Astrocyte (in vitro differentiated cells and primary cell): ENCODE measurements around the gene DIPK2B. TPM values are rescaled to one million over a fixed set of nuclear protein-coding genes. Genes with fewer than 3 reads are reported as not detected.

Source experiments
- DNase-seq: peaks from one replicate; pipeline ENCODE4 v3.0.0-alpha.2; 2010; ENCODE audit warnings: low read depth
- FAIRE-seq: peaks from 2 replicates; lab custom pipeline; 2011; peaks lifted over from hg19 to GRCh38; lab: Jason Lieb, UNC
- H2AFZ ChIP-seq: 2 replicates; pipeline ENCODE4 v1.6.0; 2012; ENCODE audit warnings: low read depth, low read length, inconsistent platforms
- H3K27ac ChIP-seq: 2 replicates; pipeline ENCODE4 v1.5.1; 2011; ENCODE audit warnings: low read depth, low read length, inconsistent platforms
- H3K27me3 ChIP-seq: 2 replicates; pipeline ENCODE4 v1.6.0; 2011; ENCODE audit warnings: low read length, inconsistent platforms; ENCODE audit not compliant: insufficient read depth
- H3K36me3 ChIP-seq: 2 replicates; pipeline ENCODE4 v1.5.1; 2011; ENCODE audit warnings: low read length, inconsistent platforms; ENCODE audit not compliant: insufficient read depth
- H3K4me1 ChIP-seq: 2 replicates; pipeline ENCODE4 v1.5.1; 2011; ENCODE audit warnings: low read length, inconsistent platforms; ENCODE audit not compliant: insufficient read depth
- H3K4me2 ChIP-seq: 2 replicates; pipeline ENCODE4 v1.6.0; 2012; ENCODE audit warnings: low read length, inconsistent platforms
- H3K4me3 ChIP-seq: 2 replicates; pipeline ENCODE4 v1.5.1; 2011; ENCODE audit warnings: low read depth, mild to moderate bottlenecking, low read length, inconsistent platforms; ENCODE audit not compliant: insufficient read depth
- H3K79me2 ChIP-seq: 2 replicates; pipeline ENCODE4 v1.6.0; 2012; ENCODE audit warnings: mild to moderate bottlenecking, low read length, inconsistent platforms; ENCODE audit not compliant: insufficient read depth
- H3K9ac ChIP-seq: 2 replicates; pipeline ENCODE4 v1.6.0; 2012; ENCODE audit warnings: mild to moderate bottlenecking, low read length, inconsistent platforms
- H3K9me3 ChIP-seq: 2 replicates; pipeline ENCODE4 v1.5.1; 2012; ENCODE audit warnings: low read depth, mild to moderate bottlenecking, low read length, inconsistent platforms; ENCODE audit not compliant: insufficient read depth
- H4K20me1 ChIP-seq: 2 replicates; pipeline ENCODE4 v1.6.0; 2012; ENCODE audit warnings: low read length, inconsistent platforms; ENCODE audit not compliant: insufficient read depth
- H3K27ac Mint-ChIP-seq: one replicate; pipeline ENCODE4 v1.8.0; 2021; ENCODE audit warnings: mild to moderate bottlenecking, mixed read lengths; ENCODE audit not compliant: unreplicated experiment
- H3K27me3 Mint-ChIP-seq: one replicate; pipeline ENCODE4 v1.8.0; 2021; ENCODE audit warnings: low read depth, mixed read lengths; ENCODE audit not compliant: unreplicated experiment
- H3K36me3 Mint-ChIP-seq: one replicate; pipeline ENCODE4 v1.8.0; 2021; ENCODE audit warnings: low read depth, mixed read lengths; ENCODE audit not compliant: unreplicated experiment
- H3K4me1 Mint-ChIP-seq: one replicate; pipeline ENCODE4 v1.8.0; 2021; ENCODE audit warnings: low read depth, mixed read lengths; ENCODE audit not compliant: unreplicated experiment
- H3K4me3 Mint-ChIP-seq: one replicate; pipeline ENCODE4 v1.8.0; 2021; ENCODE audit warnings: mild to moderate bottlenecking, moderate library complexity, mixed read lengths; ENCODE audit not compliant: unreplicated experiment
- H3K9me3 Mint-ChIP-seq: one replicate; pipeline ENCODE4 v1.8.0; 2021; ENCODE audit warnings: mild to moderate bottlenecking, mixed read lengths; ENCODE audit not compliant: unreplicated experiment
- EZH2 ChIP-seq: IDR thresholded peaks from 2 replicates; pipeline ENCODE4 v1.6.1; 2012; ENCODE audit warnings: mild to moderate bottlenecking, low read length, inconsistent platforms; ENCODE audit not compliant: insufficient read depth
- total RNA-seq: library from RNA; stranded (reverse); gene quantifications from 2 replicates; pipeline ENCODE4 v1.2.1, GENCODE V29; 2021
- TF ChIP-seq, protein P1 (sequence below): IDR thresholded peaks from 2 replicates; pipeline ENCODE4 v1.5.1; 2011; ENCODE audit warnings: low read depth, mild to moderate bottlenecking, inconsistent platforms, low read length, moderate library complexity; ENCODE audit not compliant: insufficient read depth

DIPK2B gene
- total RNA-seq, 1 donor from 2014 or later = not detected

DNA sequence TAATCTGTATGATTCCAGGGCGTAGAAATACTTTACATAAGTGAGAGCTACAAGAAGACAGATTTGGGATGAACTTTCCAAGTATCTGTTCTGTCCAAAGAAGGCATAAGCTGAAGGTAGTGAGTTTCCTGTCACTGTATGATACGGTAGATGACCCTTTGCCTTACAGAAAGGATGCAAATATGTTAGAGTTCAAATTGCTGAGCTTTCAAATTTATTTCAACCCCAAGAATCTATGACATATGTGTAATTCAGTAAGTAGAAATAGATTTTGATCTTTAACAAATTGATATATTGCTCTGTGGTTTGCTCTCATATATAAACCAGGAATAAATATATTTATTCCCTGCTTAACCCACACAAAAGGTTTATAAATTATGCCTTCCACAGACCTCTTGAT, 16.5 kb downstream of the DIPK2B start:
- Histone ChIP-seq H3K4me3 (no peak overlapping the region), H3K36me3 (no peaks in the 10 kb centered on the region), H3K9ac (no peak overlapping the region), H3K79me2 (no peaks in the 10 kb centered on the region), H3K27ac (no peak overlapping the region), H4K20me1 (no peaks in the 10 kb centered on the region), H3K4me2 (no peak overlapping the region), H3K9me3 (no peaks in the 10 kb centered on the region), H3K4me1 (peaks cover 7% of the 10 kb centered on the region), H2AFZ (no peak overlapping the region), H3K27me3 (no peaks in the 10 kb centered on the region)
- H3K27ac Mint-ChIP-seq = no peak overlapping the region
- FAIRE-seq = peak; percentile 94
- H3K36me3 Mint-ChIP-seq = no peaks in the 10 kb centered on the region
- no peak for TF ChIP-seq EZH2
- no peaks in the 10 kb centered on the region for H3K27me3 Mint-ChIP-seq
- no peak overlapping the region for H3K4me3 Mint-ChIP-seq
- no peaks in the 10 kb centered on the region for H3K4me1 Mint-ChIP-seq
- DNase-seq = no peak
- H3K9me3 Mint-ChIP-seq = peaks cover 2% of the 10 kb centered on the region

DNA sequence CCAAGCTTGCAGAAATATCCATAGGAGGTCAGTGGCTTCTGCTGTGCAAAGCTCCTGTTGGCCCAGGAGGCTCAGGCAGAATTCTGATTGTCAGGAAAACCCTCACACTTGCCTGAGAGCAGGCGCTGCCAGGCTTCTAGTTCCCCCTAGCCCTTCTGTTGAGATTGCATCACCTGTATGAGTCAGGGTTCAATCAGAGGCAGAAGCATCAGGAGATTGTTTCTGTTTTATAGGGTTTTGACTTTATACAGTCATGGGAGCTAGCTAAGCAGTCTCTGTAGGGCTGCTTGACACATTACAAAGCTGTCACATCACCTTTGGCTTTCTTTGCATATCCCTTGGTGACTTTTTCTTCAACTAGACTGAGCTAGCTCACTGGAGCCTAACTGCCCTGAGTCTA, 27.8 kb downstream of the DIPK2B start:
- Histone ChIP-seq H3K79me2 (no peaks in the 10 kb centered on the region), H3K27me3 (no peaks in the 10 kb centered on the region), H3K9ac (no peak overlapping the region), H3K4me3 (no peak overlapping the region), H2AFZ (no peak overlapping the region), H3K4me1 (no peaks in the 10 kb centered on the region), H3K4me2 (no peak overlapping the region), H3K27ac (no peak overlapping the region), H4K20me1 (no peaks in the 10 kb centered on the region), H3K36me3 (no peaks in the 10 kb centered on the region), H3K9me3 (no peaks in the 10 kb centered on the region)
- TF ChIP-seq EZH2 = no peak
- TF ChIP-seq, protein P1, sequence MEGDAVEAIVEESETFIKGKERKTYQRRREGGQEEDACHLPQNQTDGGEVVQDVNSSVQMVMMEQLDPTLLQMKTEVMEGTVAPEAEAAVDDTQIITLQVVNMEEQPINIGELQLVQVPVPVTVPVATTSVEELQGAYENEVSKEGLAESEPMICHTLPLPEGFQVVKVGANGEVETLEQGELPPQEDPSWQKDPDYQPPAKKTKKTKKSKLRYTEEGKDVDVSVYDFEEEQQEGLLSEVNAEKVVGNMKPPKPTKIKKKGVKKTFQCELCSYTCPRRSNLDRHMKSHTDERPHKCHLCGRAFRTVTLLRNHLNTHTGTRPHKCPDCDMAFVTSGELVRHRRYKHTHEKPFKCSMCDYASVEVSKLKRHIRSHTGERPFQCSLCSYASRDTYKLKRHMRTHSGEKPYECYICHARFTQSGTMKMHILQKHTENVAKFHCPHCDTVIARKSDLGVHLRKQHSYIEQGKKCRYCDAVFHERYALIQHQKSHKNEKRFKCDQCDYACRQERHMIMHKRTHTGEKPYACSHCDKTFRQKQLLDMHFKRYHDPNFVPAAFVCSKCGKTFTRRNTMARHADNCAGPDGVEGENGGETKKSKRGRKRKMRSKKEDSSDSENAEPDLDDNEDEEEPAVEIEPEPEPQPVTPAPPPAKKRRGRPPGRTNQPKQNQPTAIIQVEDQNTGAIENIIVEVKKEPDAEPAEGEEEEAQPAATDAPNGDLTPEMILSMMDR = no peak
- H3K4me1 Mint-ChIP-seq = peaks cover 5% of the 10 kb centered on the region
- DNase-seq = peak; percentile 42
- no peak overlapping the region for H3K27ac Mint-ChIP-seq
- H3K27me3 Mint-ChIP-seq = peaks cover 2% of the 10 kb centered on the region
- peak; percentile 96 for FAIRE-seq
- peaks cover 2% of the 10 kb centered on the region for H3K9me3 Mint-ChIP-seq
- H3K4me3 Mint-ChIP-seq = no peak overlapping the region
- H3K36me3 Mint-ChIP-seq = no peaks in the 10 kb centered on the region

DNA sequence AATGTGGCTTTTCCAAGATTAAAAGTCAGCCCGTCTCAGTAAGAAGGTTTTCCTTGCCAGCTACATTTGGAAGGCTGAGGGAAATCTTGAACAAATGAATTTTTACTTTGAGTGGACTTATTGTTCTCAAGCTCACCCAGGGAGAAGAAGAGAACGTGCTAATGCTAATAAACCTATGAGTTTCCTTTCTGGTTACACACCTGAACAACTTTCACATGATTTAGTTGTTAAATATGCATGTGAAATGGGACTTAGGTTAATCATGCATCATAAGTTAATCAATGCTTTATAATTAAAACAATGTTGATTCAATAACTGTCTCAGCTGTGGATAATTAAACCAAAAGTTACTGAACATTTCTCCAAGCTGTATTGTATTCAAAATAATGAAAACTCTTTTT, 33.9 kb downstream of the DIPK2B start:
- Histone ChIP-seq H3K79me2 (no peaks in the 10 kb centered on the region), H3K27ac (no peak overlapping the region), H3K9ac (no peak overlapping the region), H3K9me3 (no peaks in the 10 kb centered on the region), H3K4me2 (no peak overlapping the region), H3K4me3 (no peak overlapping the region), H4K20me1 (no peaks in the 10 kb centered on the region), H3K4me1 (no peaks in the 10 kb centered on the region), H3K36me3 (no peaks in the 10 kb centered on the region), H2AFZ (no peak overlapping the region), H3K27me3 (no peaks in the 10 kb centered on the region)
- Mint-ChIP-seq H3K36me3 (no peaks in the 10 kb centered on the region), H3K27me3 (peaks cover 2% of the 10 kb centered on the region), H3K27ac (no peak overlapping the region), H3K4me3 (no peak overlapping the region), H3K9me3 (no peaks in the 10 kb centered on the region), H3K4me1 (no peaks in the 10 kb centered on the region)
- DNase-seq (no peak), FAIRE-seq (peak; percentile 20)
- TF ChIP-seq, protein P1 = no peak
- TF ChIP-seq EZH2 = no peak
